ENCODE results near the gene FOXE3. TPM values are rescaled to one million over a fixed set of nuclear protein-coding genes. Genes with fewer than 3 reads are reported as not detected.

FOXE3 gene
- total RNA-seq, 1 donor from 2014 or later, result not detected

DNA sequence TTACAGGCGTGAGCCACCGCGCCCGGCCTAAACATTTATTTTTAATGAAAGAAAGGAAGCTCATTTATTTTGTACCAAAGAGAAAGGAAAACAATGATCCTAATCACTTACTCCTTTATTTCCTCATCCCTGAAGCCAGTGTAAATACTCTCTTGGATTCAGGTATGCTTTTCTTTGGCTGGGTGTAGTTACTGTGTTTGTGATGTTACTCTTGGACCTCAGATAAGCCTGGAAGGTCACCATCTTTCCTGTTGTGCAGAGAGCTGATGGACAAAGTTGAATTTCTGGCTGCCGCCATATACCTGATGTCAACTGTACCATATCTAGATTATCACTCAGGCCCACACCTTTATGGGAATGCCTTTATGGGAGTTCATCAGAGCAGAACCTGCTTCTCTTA, 35.4 kb upstream of the FOXE3 start:
- peaks cover 11% of the 10 kb centered on the region for H3K36me3 Mint-ChIP-seq (ENCODE audit: low read depth, unreplicated experiment)
- TF ChIP-seq, protein P1, sequence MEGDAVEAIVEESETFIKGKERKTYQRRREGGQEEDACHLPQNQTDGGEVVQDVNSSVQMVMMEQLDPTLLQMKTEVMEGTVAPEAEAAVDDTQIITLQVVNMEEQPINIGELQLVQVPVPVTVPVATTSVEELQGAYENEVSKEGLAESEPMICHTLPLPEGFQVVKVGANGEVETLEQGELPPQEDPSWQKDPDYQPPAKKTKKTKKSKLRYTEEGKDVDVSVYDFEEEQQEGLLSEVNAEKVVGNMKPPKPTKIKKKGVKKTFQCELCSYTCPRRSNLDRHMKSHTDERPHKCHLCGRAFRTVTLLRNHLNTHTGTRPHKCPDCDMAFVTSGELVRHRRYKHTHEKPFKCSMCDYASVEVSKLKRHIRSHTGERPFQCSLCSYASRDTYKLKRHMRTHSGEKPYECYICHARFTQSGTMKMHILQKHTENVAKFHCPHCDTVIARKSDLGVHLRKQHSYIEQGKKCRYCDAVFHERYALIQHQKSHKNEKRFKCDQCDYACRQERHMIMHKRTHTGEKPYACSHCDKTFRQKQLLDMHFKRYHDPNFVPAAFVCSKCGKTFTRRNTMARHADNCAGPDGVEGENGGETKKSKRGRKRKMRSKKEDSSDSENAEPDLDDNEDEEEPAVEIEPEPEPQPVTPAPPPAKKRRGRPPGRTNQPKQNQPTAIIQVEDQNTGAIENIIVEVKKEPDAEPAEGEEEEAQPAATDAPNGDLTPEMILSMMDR (IDR thresholded peaks at IDR 0.05; ENCODE audit: unreplicated experiment), result no peak
- H3K4me1 Mint-ChIP-seq (ENCODE audit: unreplicated experiment), result no peaks in the 10 kb centered on the region
- no peak overlapping the region for H3K27ac Mint-ChIP-seq (ENCODE audit: unreplicated experiment)
- H3K9me3 Mint-ChIP-seq (ENCODE audit: unreplicated experiment), result no peaks in the 10 kb centered on the region
- peaks cover 1% of the 10 kb centered on the region for H3K27me3 Mint-ChIP-seq (ENCODE audit: unreplicated experiment)
- no peak for DNase-seq (ENCODE audit: low spot score)
- no peak overlapping the region for H3K4me3 Mint-ChIP-seq (ENCODE audit: unreplicated experiment)

DNA sequence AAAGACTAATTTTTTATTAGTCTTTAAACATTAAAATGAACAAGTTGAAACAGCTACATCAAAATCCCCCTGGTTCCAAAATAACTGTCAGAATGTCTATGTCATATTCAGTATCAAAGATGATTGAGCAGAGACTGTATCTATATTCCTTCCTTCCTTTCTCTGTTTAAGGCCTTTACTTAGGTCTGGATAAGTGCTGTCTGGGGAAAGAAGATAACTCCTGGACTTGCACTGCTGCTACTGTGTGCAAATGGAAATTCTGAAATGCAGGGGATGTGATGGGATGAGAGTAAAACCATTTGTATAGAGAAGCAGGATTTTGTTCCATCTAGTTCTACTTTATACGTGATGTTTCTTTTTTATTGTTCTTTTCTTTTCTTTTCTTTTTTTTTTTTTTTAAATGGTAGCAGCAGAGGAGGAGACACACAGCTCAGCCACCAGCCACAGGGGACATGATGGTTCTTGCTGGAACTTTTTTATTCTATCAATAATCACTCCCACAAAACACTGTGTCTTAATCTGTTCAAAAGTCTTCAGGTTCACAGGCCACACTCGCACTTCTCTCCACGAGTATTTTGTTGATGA, 33.6 kb upstream of the FOXE3 start:
- no peak for DNase-seq (ENCODE audit: low spot score)
- Mint-ChIP-seq H3K27me3 (ENCODE audit: unreplicated experiment) (peaks cover 1% of the 10 kb centered on the region), H3K9me3 (ENCODE audit: unreplicated experiment) (no peaks in the 10 kb centered on the region), H3K4me1 (ENCODE audit: unreplicated experiment) (no peaks in the 10 kb centered on the region), H3K36me3 (ENCODE audit: low read depth, unreplicated experiment) (peaks cover 11% of the 10 kb centered on the region), H3K27ac (ENCODE audit: unreplicated experiment) (no peak overlapping the region), H3K4me3 (ENCODE audit: unreplicated experiment) (no peak overlapping the region)
- TF ChIP-seq, protein P1 (IDR thresholded peaks at IDR 0.05; ENCODE audit: unreplicated experiment), result no peak

DNA sequence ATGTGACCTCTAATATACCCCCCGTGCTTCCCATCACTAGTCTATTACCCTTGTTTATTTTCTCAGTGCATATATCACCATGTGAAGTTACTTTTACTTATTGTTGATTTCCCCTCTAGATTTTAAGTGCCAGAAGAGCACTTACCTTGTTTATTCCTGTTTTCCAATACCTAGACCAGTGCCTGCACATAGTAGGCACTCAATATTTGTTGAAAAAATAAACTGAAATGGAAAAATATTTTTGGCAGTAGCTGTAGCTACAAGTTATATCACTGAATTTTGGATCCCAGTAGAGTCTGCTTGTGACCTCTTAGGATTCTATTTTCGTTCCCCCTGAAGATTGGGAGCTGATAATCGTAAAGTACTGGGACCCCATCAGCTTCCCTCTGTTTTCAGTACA, 32.0 kb upstream of the FOXE3 start:
- no peak overlapping the region for H3K4me3 Mint-ChIP-seq (ENCODE audit: unreplicated experiment)
- no peak for DNase-seq (ENCODE audit: low spot score)
- peaks cover 5% of the 10 kb centered on the region for H3K27me3 Mint-ChIP-seq (ENCODE audit: unreplicated experiment)
- TF ChIP-seq, protein P1 (IDR thresholded peaks at IDR 0.05; ENCODE audit: unreplicated experiment), result no peak
- H3K36me3 Mint-ChIP-seq (ENCODE audit: low read depth, unreplicated experiment), result peaks cover 11% of the 10 kb centered on the region
- H3K9me3 Mint-ChIP-seq (ENCODE audit: unreplicated experiment), result no peaks in the 10 kb centered on the region
- no peak overlapping the region for H3K27ac Mint-ChIP-seq (ENCODE audit: unreplicated experiment)
- peaks cover 2% of the 10 kb centered on the region for H3K4me1 Mint-ChIP-seq (ENCODE audit: unreplicated experiment)

DNA sequence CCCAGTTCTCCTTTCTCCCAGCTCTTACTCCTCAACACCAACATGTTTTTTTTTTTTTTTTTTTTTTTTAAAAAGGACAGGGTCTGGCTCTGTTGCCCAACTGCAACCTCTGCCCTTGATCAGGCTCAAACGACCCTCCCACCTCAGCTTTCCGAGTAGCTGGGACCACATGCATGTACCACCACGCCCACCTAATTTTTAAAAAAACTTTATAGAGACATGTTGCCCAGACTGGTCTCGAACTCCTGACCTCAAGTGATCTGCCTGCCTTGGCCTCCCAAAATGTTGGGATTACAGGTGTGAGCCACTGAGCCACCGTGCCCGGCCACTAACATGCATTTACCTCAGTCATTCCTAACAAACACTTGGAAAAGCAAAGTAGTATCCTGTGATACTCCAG, 31.1 kb upstream of the FOXE3 start:
- Mint-ChIP-seq H3K27ac (ENCODE audit: unreplicated experiment) (peak overlapping the region; percentile 30), H3K4me1 (ENCODE audit: unreplicated experiment) (peaks cover 3% of the 10 kb centered on the region), H3K36me3 (ENCODE audit: low read depth, unreplicated experiment) (peaks cover 5% of the 10 kb centered on the region), H3K4me3 (ENCODE audit: unreplicated experiment) (no peak overlapping the region), H3K9me3 (ENCODE audit: unreplicated experiment) (no peaks in the 10 kb centered on the region), H3K27me3 (ENCODE audit: unreplicated experiment) (peaks cover 5% of the 10 kb centered on the region)
- DNase-seq (ENCODE audit: low spot score), result no peak
- TF ChIP-seq, protein P1 (IDR thresholded peaks at IDR 0.05; ENCODE audit: unreplicated experiment), result no peak

DNA sequence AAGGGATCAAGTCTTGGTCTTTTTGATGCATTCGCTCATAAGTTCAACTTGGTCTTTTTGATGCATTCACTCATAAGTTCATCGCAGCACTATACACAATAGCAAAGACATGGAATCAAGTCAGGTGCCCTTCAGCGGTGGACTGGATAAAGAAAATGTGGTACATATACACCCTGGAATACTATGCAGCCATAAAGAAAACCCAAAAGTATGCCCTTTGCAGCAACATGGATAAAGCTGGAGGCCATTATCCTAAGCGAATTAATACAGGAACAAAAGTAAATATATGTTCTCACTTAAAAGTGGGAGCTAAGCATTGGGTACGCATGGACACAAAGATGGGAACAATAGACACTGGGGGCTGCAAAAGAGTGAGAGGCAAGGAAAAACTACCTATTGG, 29.8 kb upstream of the FOXE3 start:
- Mint-ChIP-seq H3K9me3 (ENCODE audit: unreplicated experiment) (no peaks in the 10 kb centered on the region), H3K4me1 (ENCODE audit: unreplicated experiment) (peaks cover 3% of the 10 kb centered on the region), H3K27ac (ENCODE audit: unreplicated experiment) (no peak overlapping the region), H3K36me3 (ENCODE audit: low read depth, unreplicated experiment) (peaks cover 5% of the 10 kb centered on the region), H3K4me3 (ENCODE audit: unreplicated experiment) (no peak overlapping the region), H3K27me3 (ENCODE audit: unreplicated experiment) (peaks cover 5% of the 10 kb centered on the region)
- TF ChIP-seq, protein P1 (IDR thresholded peaks at IDR 0.05; ENCODE audit: unreplicated experiment), result no peak
- DNase-seq (ENCODE audit: low spot score), result no peak

Measured in endothelial cell (in vitro differentiated cells).